HCT116 (cell line): ENCODE measurements around the gene CARMIL1. TPM values are rescaled to one million over a fixed set of nuclear protein-coding genes. Genes with fewer than 3 reads are reported as not detected.

Experiments
- ATAC-seq: fragments of 200-7000 bp; cut with Tn5 transposase; 2 replicates; pipeline ENCODE4 v1.9.1; 2020; ENCODE audit warnings: mild to moderate bottlenecking, moderate library complexity
- BruUV-seq: library from RNA; stranded (reverse); fragments of 400-500 nt; replicated peaks from 2 replicates; lab custom pipeline; 2021; lab: Mats Ljungman, UMichigan
- CTCF ChIA-PET: fragments of 300-600 bp; sonication (Branson Sonifier 250); formaldehyde crosslinking; loops from one replicate; lab custom pipeline; 2021; ENCODE audit warnings: antibody characterized with exemption; lab: Charles Lee
- POLR2A ChIA-PET: fragments of 300-600, 350-600 bp; sonication (Branson Sonifier 250); formaldehyde crosslinking; loops from one replicate; lab custom pipeline; 2021; ENCODE audit warnings: antibody characterized with exemption; lab: Charles Lee
- RAD21 ChIA-PET, 2 experiments: fragments of 300-600 bp; sonication (Branson Sonifier 250); formaldehyde crosslinking; loops; one replicate each; lab custom pipeline; 2023; ENCODE audit warnings: low total read pairs in 2 of 2; ENCODE audit not compliant: uncharacterized antibody in 2 of 2, unreplicated experiment in 2 of 2, low non-redundant PET in 1 of 2; lab: Charles Lee
- DNase-seq: peaks from one replicate; pipeline ENCODE4 v3.0.0-alpha.2; 2010; ENCODE audit warnings: low read depth, low spot score
- H2AFZ ChIP-seq: fragments of 200-600 bp; shearing (Covaris generic), sonication (generic); 2 replicates; pipeline ENCODE4 v1.6.1; 2017; ENCODE audit warnings: low read depth, mixed run types, mixed read lengths, antibody characterized with exemption, low read length; ENCODE audit not compliant: poor library complexity, severe bottlenecking
- H3K27ac ChIP-seq: 2 replicates; pipeline ENCODE4 v1.5.1; 2012; ENCODE audit warnings: low read depth, low read length
- H3K27me3 ChIP-seq: fragments of 200-600 bp; sonication (generic); 2 replicates; pipeline ENCODE4 v1.6.1; 2016; ENCODE audit warnings: mixed run types, low read length, mixed read lengths; ENCODE audit not compliant: insufficient read depth
- H3K36me3 ChIP-seq, 2 experiments: fragments of 200-500 bp in 1 of 2; fragments of 200-600 bp in 1 of 2; sonication (Bioruptor generic) in 1 of 2; sonication (generic) in 1 of 2; 2 replicates each; pipeline versions ENCODE4 v1.5.1 to v1.6.1; 2014 to 2016; ENCODE audit warnings: low read length in 2 of 2, inconsistent platforms in 1 of 2, mixed read lengths in 1 of 2, mixed run types in 1 of 2; ENCODE audit not compliant: insufficient read depth in 2 of 2, control insufficient read depth in 1 of 2
- H3K4me1 ChIP-seq, 2 experiments: fragments of 200-600 bp in 1 of 2; sonication (generic) in 1 of 2; 2 replicates each; pipeline versions ENCODE4 v1.5.1 to v1.6.1; 2012 to 2017; ENCODE audit warnings: low read length in 2 of 2, inconsistent platforms in 1 of 2, mild to moderate bottlenecking in 1 of 2, mixed read lengths in 1 of 2, mixed run types in 1 of 2, moderate library complexity in 1 of 2; ENCODE audit not compliant: insufficient read depth in 2 of 2, control insufficient read depth in 1 of 2
- H3K4me2 ChIP-seq: fragments of 200-600 bp; sonication (generic); 2 replicates; pipeline ENCODE4 v1.6.1; 2017; ENCODE audit warnings: mixed run types, low read length, mixed read lengths
- H3K4me3 ChIP-seq, 2 experiments: fragments of 200-600 bp in 1 of 2; sonication (generic) in 1 of 2; replicated peaks in 1 of 2; 2 replicates each; pipeline ENCODE4 v1.5.1; 2011 to 2016; ENCODE audit warnings: low read length in 2 of 2, control low read depth in 1 of 2, low read depth in 1 of 2, mild to moderate bottlenecking in 1 of 2, mixed read lengths in 1 of 2, mixed run types in 1 of 2
- H3K79me2 ChIP-seq: fragments of 200-600 bp; sonication (generic); 2 replicates; pipeline ENCODE4 v1.6.1; 2017; ENCODE audit warnings: mild to moderate bottlenecking, mixed run types, low read length, moderate library complexity, mixed read lengths; ENCODE audit not compliant: insufficient read depth
- H3K9ac ChIP-seq: fragments of 200-600 bp; sonication (generic); 2 replicates; pipeline ENCODE4 v1.6.1; 2016; ENCODE audit warnings: low read length, mixed read lengths
- H3K9me2 ChIP-seq: fragments of 200-600 bp; sonication (generic), shearing (Covaris generic); 2 replicates; pipeline ENCODE4 v1.6.1; 2017; ENCODE audit warnings: mixed run types, mild to moderate bottlenecking, moderate library complexity; ENCODE audit not compliant: insufficient read depth
- H3K9me3 ChIP-seq, 2 experiments: fragments of 200-500 bp in 1 of 2; fragments of 200-600 bp in 1 of 2; sonication (Bioruptor generic) in 1 of 2; sonication (generic) in 1 of 2; 2 replicates each; pipeline ENCODE4 v1.6.1; 2014 to 2017; ENCODE audit warnings: low read length in 2 of 2, mixed read lengths in 2 of 2, inconsistent platforms in 1 of 2, low read depth in 1 of 2, mild to moderate bottlenecking in 1 of 2, mixed run types in 1 of 2, moderate library complexity in 1 of 2; ENCODE audit not compliant: control insufficient read depth in 1 of 2, insufficient read depth in 1 of 2
- H4K20me1 ChIP-seq: fragments of 200-600 bp; sonication (generic), shearing (Covaris generic); 2 replicates; pipeline ENCODE4 v1.6.1; 2017; ENCODE audit warnings: mixed run types, mild to moderate bottlenecking, moderate library complexity; ENCODE audit not compliant: insufficient read depth
- ATF3 ChIP-seq: IDR thresholded peaks from 2 replicates; pipeline ENCODE4 v1.6.1; 2012
- CBX3 ChIP-seq: IDR thresholded peaks from 2 replicates; pipeline ENCODE4 v1.6.1; 2012; ENCODE audit warnings: low read depth
- CEBPB ChIP-seq: IDR thresholded peaks from 2 replicates; pipeline ENCODE4 v1.6.1; 2012; ENCODE audit warnings: low read depth
- EGR1 ChIP-seq: IDR thresholded peaks from 2 replicates; pipeline ENCODE4 v1.6.1; 2012; ENCODE audit warnings: low read depth
- ELF1 ChIP-seq: IDR thresholded peaks from 2 replicates; pipeline ENCODE4 v1.6.1; 2012; ENCODE audit warnings: low read depth, borderline replicate concordance
- EZH2phosphoT487 ChIP-seq: fragments of 200-600 bp; IDR thresholded peaks from 2 replicates; pipeline ENCODE4 v1.6.1; 2018; ENCODE audit warnings: antibody characterized with exemption, borderline replicate concordance
- FOSL1 ChIP-seq: IDR thresholded peaks from 2 replicates; pipeline ENCODE4 v1.6.1; 2012; ENCODE audit warnings: low read depth
- JUND ChIP-seq: IDR thresholded peaks from 2 replicates; pipeline ENCODE4 v1.6.1; 2012
- MAX ChIP-seq: IDR thresholded peaks from 2 replicates; pipeline ENCODE4 v1.6.1; 2012
- POLR2A ChIP-seq: IDR thresholded peaks from 2 replicates; pipeline ENCODE4 v1.7.0; 2011; ENCODE audit warnings: borderline replicate concordance; ENCODE audit not compliant: insufficient read depth, insufficient read length; ENCODE audit errors: extremely low read depth
- POLR2AphosphoS5 ChIP-seq: IDR thresholded peaks from 2 replicates; pipeline ENCODE4 v1.6.1; 2011; ENCODE audit warnings: mild to moderate bottlenecking, low read depth, low read length, moderate library complexity
- RAD21 ChIP-seq: IDR thresholded peaks from 2 replicates; pipeline ENCODE4 v1.6.1; 2012; ENCODE audit warnings: low read depth, mild to moderate bottlenecking
- SIN3A ChIP-seq: IDR thresholded peaks from 2 replicates; pipeline ENCODE4 v1.6.1; 2012; ENCODE audit warnings: low read depth
- SP1 ChIP-seq: IDR thresholded peaks from 2 replicates; pipeline ENCODE4 v1.6.1; 2012; ENCODE audit warnings: low read depth
- TCF7L2 ChIP-seq: IDR thresholded peaks from 2 replicates; pipeline ENCODE4 v1.7.0; 2011; ENCODE audit warnings: borderline replicate concordance, inconsistent platforms; ENCODE audit not compliant: insufficient read depth, insufficient read length; ENCODE audit errors: extremely low read depth
- YY1 ChIP-seq: IDR thresholded peaks from 2 replicates; pipeline ENCODE4 v1.6.1; 2011; ENCODE audit warnings: low read length, low read depth, moderate library complexity, mild to moderate bottlenecking; ENCODE audit not compliant: insufficient replicate concordance; ENCODE audit errors: extremely low read depth
- ZBTB33 ChIP-seq: IDR thresholded peaks from 2 replicates; pipeline ENCODE4 v1.6.1; 2011; ENCODE audit warnings: mild to moderate bottlenecking, low read length, moderate library complexity; ENCODE audit not compliant: insufficient replicate concordance; ENCODE audit errors: extremely low read depth
- ZFX ChIP-seq: fragments of 450-650 bp; IDR thresholded peaks from 2 replicates; pipeline ENCODE4 v1.6.1; 2017
- intact Hi-C: fragments of 100-400 bp; cut with micrococcal nuclease; formaldehyde crosslinking; loops from 2 replicates; pipeline ENCODE4 v1.10.0; 2022
- total RNA-seq: library from RNA; stranded (reverse); gene quantifications from one replicate; pipeline ENCODE4 v1.2.1, GENCODE V29; 2021; ENCODE audit not compliant: unreplicated experiment

CARMIL1 gene
- total RNA-seq, 1 experiment from 2014 or later, result 21.7 TPM

GRCh38 chr6:25488156-25488555 lies 209.0 kb downstream of the CARMIL1 start:
- no peak for DNase-seq
- POLR2A ChIA-PET, result interaction anchor here (1.1 kb wide), 1 partner anchor 209 kb away, joined by 3 read pairs; the partner anchor contains the start of gene CARMIL1
- Histone ChIP-seq H3K9me3 (no peaks in the 10 kb centered on the region), H3K4me3 (no peak overlapping the region), H2AFZ (no peak overlapping the region), H3K9me2 (no peaks in the 10 kb centered on the region; the same call in 1 of the 2 replicates), H3K27me3 (no peaks in the 10 kb centered on the region), H4K20me1 (no peaks in the 10 kb centered on the region), H3K9ac (no peak overlapping the region), H3K4me1 (peaks cover 0 to 16% of the 10 kb centered on the region in 2 experiments; a peak in 1 of 4 replicates), H3K27ac (no peak overlapping the region), H3K79me2 (no peaks in the 10 kb centered on the region), H3K36me3 (no peaks in the 10 kb centered on the region), H3K4me2 (no peak overlapping the region)
- RAD21 ChIA-PET, result no interaction called here
- CTCF ChIA-PET, result interaction anchor here (1.1 to 5.4 kb wide), 2 partner anchors 209 to 222 kb away, joined by 5 to 44 read pairs; partner anchors contain the start of gene CARMIL1
- no TSS peak for BruUV-seq
- ATAC-seq, result no peak
- intact Hi-C loops, result no loop called here
- TF ChIP-seq FOSL1 (no peak), CEBPB (no peak), TCF7L2 (peak; percentile 68), RAD21 (peak; percentile 23; the same call in 1 of the 2 replicates), JUND (no peak), POLR2A (no peak)

- no peak overlapping the region for H3K4me2 ChIP-seq
- H4K20me1 ChIP-seq, result no peaks in the 10 kb centered on the region
- no peak overlapping the region for H3K27ac ChIP-seq
- ChIA-PET POLR2A (interaction anchor here (1.0 to 1.3 kb wide), 2 partner anchors 211 to 224 kb away, joined by 3 to 4 read pairs; no protein-coding TSS in a partner anchor), CTCF (interaction anchor here (0.6 to 5.4 kb wide), 20 partner anchors 9 to 268 kb away, joined by 3 to 44 read pairs (median 4); partner anchors contain the start of gene CARMIL1), RAD21 (interaction anchor here (0.7 to 1.5 kb wide), 5 partner anchors 209 to 224 kb away, joined by 3 to 9 read pairs (median 6); partner anchors contain the start of gene CARMIL1 (in 2 of the 2))
- no peak overlapping the region for H2AFZ ChIP-seq
- no TSS peak for BruUV-seq
- H3K4me1 ChIP-seq, result peaks cover 0 to 16% of the 10 kb centered on the region in 2 experiments; a peak in 1 of 4 replicates
- H3K9me3 ChIP-seq, result no peaks in the 10 kb centered on the region
- no peaks in the 10 kb centered on the region; the same call in 1 of the 2 replicates for H3K9me2 ChIP-seq
- no peak for TF ChIP-seq ZFX
- no peak for TF ChIP-seq POLR2A
- no peak for TF ChIP-seq FOSL1
- TF ChIP-seq EZH2phosphoT487, result no peak
- TF ChIP-seq YY1, result no peak
- no peak for TF ChIP-seq TCF7L2
- TF ChIP-seq SP1, result no peak
- TF ChIP-seq POLR2AphosphoS5, result no peak
- TF ChIP-seq ATF3, result no peak
- TF ChIP-seq JUND, result no peak
- no peak for TF ChIP-seq SIN3A
- TF ChIP-seq ZBTB33, result no peak
- no peak for TF ChIP-seq ELF1
- TF ChIP-seq CBX3, result no peak
- no peak for TF ChIP-seq EGR1
- TF ChIP-seq MAX, result no peak
- no peak for TF ChIP-seq RAD21
- H3K27me3 ChIP-seq, result no peaks in the 10 kb centered on the region
- no peak overlapping the region for H3K4me3 ChIP-seq
- H3K36me3 ChIP-seq, result no peaks in the 10 kb centered on the region
- no peak overlapping the region for H3K9ac ChIP-seq
- intact Hi-C loops, result no loop called here
- no peaks in the 10 kb centered on the region for H3K79me2 ChIP-seq
- no peak for DNase-seq
- no peak for ATAC-seq
Measured at GRCh38 chr6:25489399-25489798, 210.2 kb downstream of the CARMIL1 start.
